Measurements from ENCODE around the gene EGFR. TPM values are rescaled to one million over a fixed set of nuclear protein-coding genes. Genes with fewer than 3 reads are reported as not detected.

The EGFR gene
- total RNA-seq, 1 donor from 2014 or later, result 45.7 TPM

GRCh38 chr7:55172881-55173609 lies 154.2 kb downstream of the EGFR start:
- DNase-seq, result no peak

- no peak for DNase-seq
Measured at GRCh38 chr7:55173671-55174070, 154.9 kb downstream of the EGFR start.

GRCh38 chr7:55174456-55174855 lies 155.6 kb downstream of the EGFR start:
- no peak for DNase-seq

- DNase-seq, result no peak
Measured at GRCh38 chr7:55174856-55175255, 156.0 kb downstream of the EGFR start.

GRCh38 chr7:55177068-55177530 lies 158.3 kb downstream of the EGFR start:
- no peak for DNase-seq

- DNase-seq, result peak; percentile 63
Measured at GRCh38 chr7:55177589-55178261, 158.9 kb downstream of the EGFR start.

- DNase-seq, result no peak
Measured at GRCh38 chr7:55178292-55178862, 159.6 kb downstream of the EGFR start.

GRCh38 chr7:55178863-55179773 lies 160.3 kb downstream of the EGFR start:
- DNase-seq, result no peak

- DNase-seq, result no peak
Measured at GRCh38 chr7:55179931-55180682, 161.3 kb downstream of the EGFR start.

- DNase-seq, result no peak
Measured at GRCh38 chr7:55180963-55181542, 162.2 kb downstream of the EGFR start.

- DNase-seq, result no peak
Measured at GRCh38 chr7:55181762-55182161, 162.9 kb downstream of the EGFR start.

- DNase-seq, result no peak
Measured at GRCh38 chr7:55183897-55184296, 165.1 kb downstream of the EGFR start.

GRCh38 chr7:55185321-55185802 lies 166.5 kb downstream of the EGFR start:
- no peak for DNase-seq

- no peak for DNase-seq
Measured at GRCh38 chr7:55185941-55186609, 167.3 kb downstream of the EGFR start.

GRCh38 chr7:55187701-55188491 lies 169.1 kb downstream of the EGFR start:
- no peak for DNase-seq

- DNase-seq, result no peak
Measured at GRCh38 chr7:55188590-55189138, 169.8 kb downstream of the EGFR start.

GRCh38 chr7:55189146-55189766 lies 170.4 kb downstream of the EGFR start:
- DNase-seq, result peak; percentile 29

- no peak for DNase-seq
Measured at GRCh38 chr7:55189878-55190436, 171.1 kb downstream of the EGFR start.
